NCI-H2081 treated with DMSO at 0.1 percent for 48 hours (cell line): ENCODE data around the gene IL4I1.
A peak's percentile ranks its signal among the peaks of the same experiment; 100 is the strongest.
"Not testable (repeated sequence)": the region's sequence is repeated elsewhere in the genome, so short reads cannot be mapped to it uniquely, and the experiment has no call there.

ENCODE experiments used
- DNase-seq: peaks from one replicate; lab custom pipeline; 2025; lab: John Stamatoyannopoulos, UW

Gene IL4I1, protein sequence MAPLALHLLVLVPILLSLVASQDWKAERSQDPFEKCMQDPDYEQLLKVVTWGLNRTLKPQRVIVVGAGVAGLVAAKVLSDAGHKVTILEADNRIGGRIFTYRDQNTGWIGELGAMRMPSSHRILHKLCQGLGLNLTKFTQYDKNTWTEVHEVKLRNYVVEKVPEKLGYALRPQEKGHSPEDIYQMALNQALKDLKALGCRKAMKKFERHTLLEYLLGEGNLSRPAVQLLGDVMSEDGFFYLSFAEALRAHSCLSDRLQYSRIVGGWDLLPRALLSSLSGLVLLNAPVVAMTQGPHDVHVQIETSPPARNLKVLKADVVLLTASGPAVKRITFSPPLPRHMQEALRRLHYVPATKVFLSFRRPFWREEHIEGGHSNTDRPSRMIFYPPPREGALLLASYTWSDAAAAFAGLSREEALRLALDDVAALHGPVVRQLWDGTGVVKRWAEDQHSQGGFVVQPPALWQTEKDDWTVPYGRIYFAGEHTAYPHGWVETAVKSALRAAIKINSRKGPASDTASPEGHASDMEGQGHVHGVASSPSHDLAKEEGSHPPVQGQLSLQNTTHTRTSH

DNA sequence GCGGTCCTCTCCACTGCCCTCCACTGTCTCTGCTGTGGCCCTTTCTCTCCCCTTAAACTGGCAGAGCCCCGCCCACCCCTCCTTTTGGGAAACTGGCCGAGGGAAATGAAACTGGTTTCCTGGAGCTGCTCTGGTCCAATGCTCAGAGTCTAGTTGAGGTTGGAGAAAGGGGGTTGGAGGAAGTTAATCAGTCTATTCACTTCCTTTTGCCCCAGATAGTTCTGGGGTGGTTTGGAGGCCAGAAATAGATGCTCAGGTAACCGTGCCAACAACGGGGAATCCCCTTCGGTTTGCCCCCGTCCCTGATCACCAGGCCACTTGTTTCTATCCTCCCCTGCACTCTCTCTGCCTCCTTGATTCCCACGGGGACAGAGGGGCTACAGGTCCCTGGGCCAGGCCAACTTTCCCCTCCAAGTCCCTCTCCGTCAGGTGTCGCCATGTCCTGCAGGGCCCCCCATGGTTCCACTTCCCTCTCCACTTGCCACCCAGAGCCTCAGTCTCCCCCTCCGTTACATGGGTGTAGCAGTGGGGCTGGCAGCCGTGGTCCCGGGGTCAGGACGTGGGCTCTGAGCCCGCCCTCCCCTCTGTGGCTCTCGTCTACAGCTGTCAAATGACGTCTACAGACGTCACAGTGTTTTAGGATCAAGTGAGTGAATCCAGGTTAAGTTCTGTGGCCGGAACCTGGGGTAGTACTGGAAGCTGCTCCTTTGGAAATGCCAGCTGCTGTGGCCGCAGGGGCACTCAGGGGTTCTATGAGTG, at the start of gene IL4I1:
IL4I1 (minus strand) TSS at position 25 of the 759 bp plus-strand sequence. CDS start 727 bp downstream, outside the sequence.
- no peak for DNase-seq

DNA sequence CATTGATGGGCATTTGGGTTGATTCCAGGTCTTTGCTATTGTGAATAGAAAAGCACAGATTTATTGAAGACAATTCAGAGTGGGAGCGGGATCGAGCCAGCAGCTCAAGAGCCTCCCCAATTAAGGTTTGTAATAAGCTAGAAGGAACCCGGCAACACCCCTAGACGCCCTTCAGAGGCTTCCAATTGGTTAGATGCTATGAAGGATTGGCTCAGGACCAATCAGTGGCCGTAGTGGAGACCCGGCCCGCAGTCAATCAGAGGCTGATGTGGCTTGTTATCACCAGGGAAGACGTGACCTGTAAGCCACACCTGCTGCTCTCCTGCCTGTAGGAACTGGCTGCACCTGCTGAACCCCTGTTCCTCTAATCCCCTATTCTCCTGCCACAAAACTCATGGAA, 49.7 kb upstream of the IL4I1 start:
- DNase-seq, result no peak

- DNase-seq, result not testable (repeated sequence)
Observed at GRCh38 chr19:49944567-49944966, 47.9 kb upstream of the IL4I1 start.

GRCh38 chr19:49940482-49940791, 43.8 kb upstream of the IL4I1 start:
- DNase-seq, result no peak

DNA sequence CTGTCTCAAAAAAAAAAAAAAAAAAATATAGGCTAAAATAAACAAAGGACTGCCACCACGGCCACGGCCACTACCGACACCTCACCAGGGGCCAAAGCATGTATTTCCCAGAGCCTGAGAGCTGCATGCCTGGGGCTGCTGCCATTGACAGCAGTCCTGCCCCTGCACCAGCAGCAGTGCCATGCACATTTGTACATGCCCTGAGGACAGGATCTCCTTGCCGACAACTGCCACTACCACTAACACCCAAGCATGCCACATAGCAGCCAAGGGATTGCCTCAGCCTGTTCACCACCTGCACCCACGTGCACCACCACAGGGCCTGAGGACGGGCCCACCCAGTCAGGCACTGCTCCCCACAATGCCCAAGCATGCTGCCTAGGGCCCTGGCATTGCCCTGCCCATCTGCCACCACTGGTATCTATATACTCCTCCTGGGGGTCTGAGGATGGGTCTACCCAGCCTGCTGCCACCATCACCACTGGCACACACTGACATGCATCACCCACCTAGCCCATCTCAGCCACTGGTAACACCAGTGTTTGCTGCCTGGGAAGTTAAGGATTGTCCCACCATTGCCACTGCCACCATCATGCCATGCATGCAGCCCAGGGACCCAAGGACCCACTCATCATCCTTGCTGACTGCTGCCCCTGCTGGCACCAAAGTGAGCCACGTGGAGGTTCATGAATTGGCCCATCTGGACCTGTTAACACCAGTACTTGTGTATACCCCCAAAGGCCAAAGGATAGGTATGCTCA, 43.2 kb upstream of the IL4I1 start:
- DNase-seq, result no peak

GRCh38 chr19:49938662-49939061, 42.0 kb upstream of the IL4I1 start:
- no peak for DNase-seq

DNA sequence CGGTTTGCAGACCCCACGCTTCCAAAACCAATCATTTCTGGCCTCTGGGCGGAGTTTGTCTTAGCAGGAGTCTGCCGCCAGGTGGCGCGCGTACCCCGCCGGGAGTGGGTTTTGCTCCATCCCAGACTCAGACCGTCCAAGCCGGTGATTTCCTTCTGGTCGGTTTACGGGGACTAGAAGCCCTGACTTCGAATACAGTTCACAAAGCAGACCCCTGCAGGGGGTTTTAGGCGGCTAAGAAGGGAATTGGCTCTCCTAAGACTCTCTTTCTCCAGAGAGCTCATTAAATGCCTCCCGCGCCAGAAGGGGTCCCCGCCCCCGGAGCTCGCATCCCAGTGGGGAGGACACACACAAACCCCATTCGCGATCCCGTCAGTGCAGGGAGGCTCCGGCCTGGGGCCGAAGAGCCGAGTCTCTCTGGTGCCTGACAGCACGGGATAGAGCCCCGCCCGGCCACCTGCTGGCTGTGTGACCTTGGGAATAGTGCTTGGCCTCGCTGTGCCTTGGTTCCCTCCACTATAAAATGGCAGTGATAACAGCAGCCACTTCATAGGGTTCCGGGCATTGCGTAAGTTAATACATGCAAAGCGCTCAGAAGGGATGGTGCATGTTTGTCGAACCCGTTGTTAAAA, 41.2 kb upstream of the IL4I1 start:
- DNase-seq, result peak; percentile 5

- DNase-seq, result no peak
Observed at GRCh38 chr19:49936549-49936948, 39.9 kb upstream of the IL4I1 start.

DNA sequence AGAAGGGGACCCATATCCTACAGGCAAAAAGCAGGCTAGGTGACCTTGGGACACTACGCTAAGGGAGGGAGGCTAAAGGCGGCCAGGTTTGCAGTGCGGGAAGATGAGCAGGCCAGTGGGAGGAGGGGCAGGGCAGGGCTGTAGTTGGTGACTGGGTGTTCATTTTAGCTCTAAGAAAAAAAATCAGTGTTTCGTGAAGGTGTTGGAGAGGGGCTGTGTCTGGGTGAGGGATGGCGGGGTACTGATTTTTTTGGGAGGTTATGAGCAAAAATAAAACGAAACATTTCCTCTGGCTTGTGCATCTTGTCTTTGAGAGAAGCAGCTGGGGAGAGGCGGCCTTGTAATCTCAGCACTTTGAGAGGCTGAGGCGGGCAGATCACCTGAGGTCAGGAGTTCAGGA, 37.0 kb upstream of the IL4I1 start:
- no peak for DNase-seq

GRCh38 chr19:49932731-49933131, 36.0 kb upstream of the IL4I1 start:
- DNase-seq, result no peak

GRCh38 chr19:49932041-49932451, 35.4 kb upstream of the IL4I1 start:
- DNase-seq, result no peak

- DNase-seq, result no peak
Observed at GRCh38 chr19:49931293-49932040, 34.8 kb upstream of the IL4I1 start.

DNA sequence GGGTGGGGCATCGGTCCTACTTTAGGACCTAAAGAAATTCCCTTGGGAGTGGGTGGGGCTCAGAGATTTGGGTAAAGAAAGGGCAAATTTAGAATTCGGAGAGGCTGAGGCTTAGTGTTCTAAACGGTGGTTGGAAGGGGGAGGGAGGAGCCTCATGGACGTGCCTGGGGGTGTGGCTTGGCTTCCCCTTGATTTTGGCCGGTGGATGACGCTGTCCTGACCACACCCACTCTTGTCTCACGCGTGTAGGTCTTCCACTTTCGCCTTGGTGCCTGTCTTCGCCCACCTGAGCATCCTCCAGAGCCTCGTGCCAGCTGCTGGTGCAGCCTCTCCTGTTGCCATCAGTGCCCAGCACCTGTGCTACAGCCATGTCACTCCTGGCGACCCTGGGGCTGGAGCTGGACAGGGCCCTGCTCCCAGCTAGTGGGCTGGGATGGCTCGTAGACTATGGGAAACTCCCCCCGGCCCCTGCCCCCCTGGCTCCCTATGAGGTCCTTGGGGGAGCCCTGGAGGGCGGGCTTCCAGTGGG, 33.9 kb upstream of the IL4I1 start:
- no peak for DNase-seq

DNA sequence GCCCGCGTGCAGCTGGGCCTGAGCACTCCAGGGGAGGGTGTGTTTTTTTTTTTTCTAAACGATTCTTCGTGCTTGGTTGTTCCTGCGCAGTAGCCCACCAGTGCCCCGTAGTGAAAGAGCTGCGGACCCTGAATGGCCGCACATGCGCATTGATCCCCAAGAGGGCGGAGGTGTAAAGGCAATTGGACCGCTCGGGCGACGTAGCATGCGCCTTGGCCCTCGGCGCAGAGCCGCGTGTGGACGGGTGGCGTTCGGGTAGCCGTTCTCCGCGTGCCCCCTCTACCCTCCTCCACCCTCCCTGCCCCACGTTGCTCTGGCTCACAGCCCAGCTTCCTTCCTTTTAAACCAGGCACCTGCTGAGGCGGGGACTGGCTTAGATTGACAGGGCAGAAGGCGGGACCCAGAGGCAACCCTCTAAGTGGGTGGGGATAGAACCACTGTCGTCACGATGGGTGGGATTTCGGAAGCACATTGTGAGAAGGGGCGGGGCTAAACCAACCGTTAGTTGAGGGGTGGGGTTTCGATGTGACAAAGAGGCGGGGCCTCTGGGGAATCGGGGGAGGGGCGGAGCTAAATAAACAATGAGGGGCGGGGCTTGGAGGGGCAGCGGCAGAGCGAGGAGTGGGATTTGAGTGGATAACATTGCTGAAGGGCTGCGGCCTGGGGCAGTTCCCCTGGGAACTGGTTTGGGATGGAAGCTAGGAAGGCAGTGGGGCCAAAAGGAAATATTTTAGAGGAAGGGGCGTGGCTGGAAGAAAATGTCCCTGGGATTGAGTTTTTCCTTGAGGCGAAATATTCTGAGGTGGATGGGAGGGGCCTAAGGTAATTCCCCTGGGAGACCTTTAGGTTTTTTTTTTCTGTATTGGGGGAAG, 33.2 kb upstream of the IL4I1 start:
- peak; percentile 86 for DNase-seq

GRCh38 chr19:49929121-49929610, 32.5 kb upstream of the IL4I1 start, which contains the start of the genes ATF5 and NUP62:
Gene ATF5, plus strand, starts transcription at chr19:49929205. Its CDS starts 1,646 bp downstream, at chr19:49930851.
Gene NUP62, minus strand, starts transcription at chr19:49929504. Its CDS starts 19,697 bp downstream, at chr19:49909807.
- peak; percentile 65 for DNase-seq

GRCh38 chr19:49927526-49928264, 31.0 kb upstream of the IL4I1 start:
- no peak for DNase-seq

- no peak for DNase-seq
Observed at GRCh38 chr19:49926515-49926914, 29.8 kb upstream of the IL4I1 start.

- no peak for DNase-seq
Observed at GRCh38 chr19:49925486-49925885, 28.8 kb upstream of the IL4I1 start.

DNA sequence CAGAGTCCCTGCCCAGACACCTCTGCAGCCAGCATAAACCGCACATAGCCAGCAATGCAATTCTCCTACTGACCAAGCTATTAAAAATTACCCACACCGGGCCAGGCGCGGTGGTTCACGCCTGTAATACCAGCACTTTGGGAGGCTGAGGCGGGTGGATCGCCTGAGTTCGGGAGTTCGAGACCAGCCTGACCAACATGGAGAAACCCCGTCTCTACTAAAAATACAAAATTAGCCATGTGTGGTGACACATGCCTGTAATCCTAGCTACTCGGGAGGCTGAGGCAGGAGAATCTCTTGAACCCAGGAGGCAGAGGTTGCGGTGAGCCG, 28.2 kb upstream of the IL4I1 start:
- not testable (repeated sequence) for DNase-seq
